Karpas-422 (cell line): ENCODE results near the gene OR2J2. TPM values are rescaled to one million over a fixed set of nuclear protein-coding genes. Genes with fewer than 3 reads are reported as not detected.
"Not testable (repeated sequence)": the region's sequence is repeated elsewhere in the genome, so short reads cannot be mapped to it uniquely, and the experiment has no call there.

Experiments
- DNase-seq: peaks from one replicate; pipeline ENCODE4 v3.0.0-alpha.2; 2015
- H2AFZ ChIP-seq: fragments of 200-600 bp; sonication (generic); 2 replicates; pipeline ENCODE4 v1.6.1; 2014; ENCODE audit warnings: antibody characterized with exemption, low read length, mixed read lengths
- H3K27ac ChIP-seq: fragments of 200-600 bp; sonication (generic); 2 replicates; pipeline ENCODE4 v1.5.1; 2014; ENCODE audit warnings: mild to moderate bottlenecking, low read length, moderate library complexity
- H3K27me3 ChIP-seq: fragments of 200-600 bp; sonication (generic); 2 replicates; pipeline ENCODE4 v1.6.1; 2014; ENCODE audit warnings: low read length, mixed read lengths
- H3K36me3 ChIP-seq: fragments of 200-600 bp; sonication (generic); 2 replicates; pipeline ENCODE4 v1.6.1; 2014; ENCODE audit warnings: low read length, mixed read lengths; ENCODE audit not compliant: insufficient read depth
- H3K4me1 ChIP-seq: fragments of 200-600 bp; sonication (generic); 2 replicates; pipeline ENCODE4 v1.6.1; 2014; ENCODE audit warnings: mild to moderate bottlenecking, low read length, mixed read lengths
- H3K4me2 ChIP-seq: fragments of 200-600 bp; sonication (generic); 2 replicates; pipeline ENCODE4 v1.6.1; 2014; ENCODE audit warnings: low read length, low read depth, mild to moderate bottlenecking; ENCODE audit not compliant: poor library complexity, severe bottlenecking
- H3K4me3 ChIP-seq: fragments of 200-600 bp; sonication (generic); 2 replicates; pipeline ENCODE4 v1.5.1; 2014; ENCODE audit warnings: mild to moderate bottlenecking, antibody characterized with exemption, low read length, mixed read lengths
- H3K79me2 ChIP-seq: fragments of 200-600 bp; sonication (generic); 2 replicates; pipeline ENCODE4 v1.6.1; 2014; ENCODE audit warnings: mild to moderate bottlenecking, low read length, mixed read lengths
- H3K9ac ChIP-seq: fragments of 200-600 bp; sonication (generic); 2 replicates; pipeline ENCODE4 v1.6.0; 2014; ENCODE audit warnings: low read length
- H3K9me2 ChIP-seq: fragments of 200-600 bp; sonication (generic), shearing (Covaris generic); replicated peaks from 2 replicates; pipeline ENCODE4 v1.6.0; 2014; ENCODE audit warnings: mild to moderate bottlenecking, low read length, moderate library complexity; ENCODE audit not compliant: insufficient read depth
- H3K9me3 ChIP-seq: fragments of 300-700, 200-600 bp; sonication (generic); 2 replicates; pipeline ENCODE4 v1.6.1; 2014; ENCODE audit warnings: low read length, mixed read lengths
- H4K20me1 ChIP-seq: fragments of 200-600 bp; sonication (generic); 2 replicates; pipeline ENCODE4 v1.6.1; 2014; ENCODE audit warnings: mild to moderate bottlenecking, antibody characterized with exemption, low read length, low read depth; ENCODE audit not compliant: insufficient read depth
- total RNA-seq: library from RNA; depleted of rRNA; stranded (reverse); fragments of >200 nt; shearing (Covaris generic); gene quantifications from 2 replicates; pipeline ENCODE4 v1.2.3, GENCODE V29; 2014; ENCODE audit warnings: low replicate concordance; rRNA removed

OR2J2 gene
- total RNA-seq, 1 experiment from 2014 or later = not detected

DNA sequence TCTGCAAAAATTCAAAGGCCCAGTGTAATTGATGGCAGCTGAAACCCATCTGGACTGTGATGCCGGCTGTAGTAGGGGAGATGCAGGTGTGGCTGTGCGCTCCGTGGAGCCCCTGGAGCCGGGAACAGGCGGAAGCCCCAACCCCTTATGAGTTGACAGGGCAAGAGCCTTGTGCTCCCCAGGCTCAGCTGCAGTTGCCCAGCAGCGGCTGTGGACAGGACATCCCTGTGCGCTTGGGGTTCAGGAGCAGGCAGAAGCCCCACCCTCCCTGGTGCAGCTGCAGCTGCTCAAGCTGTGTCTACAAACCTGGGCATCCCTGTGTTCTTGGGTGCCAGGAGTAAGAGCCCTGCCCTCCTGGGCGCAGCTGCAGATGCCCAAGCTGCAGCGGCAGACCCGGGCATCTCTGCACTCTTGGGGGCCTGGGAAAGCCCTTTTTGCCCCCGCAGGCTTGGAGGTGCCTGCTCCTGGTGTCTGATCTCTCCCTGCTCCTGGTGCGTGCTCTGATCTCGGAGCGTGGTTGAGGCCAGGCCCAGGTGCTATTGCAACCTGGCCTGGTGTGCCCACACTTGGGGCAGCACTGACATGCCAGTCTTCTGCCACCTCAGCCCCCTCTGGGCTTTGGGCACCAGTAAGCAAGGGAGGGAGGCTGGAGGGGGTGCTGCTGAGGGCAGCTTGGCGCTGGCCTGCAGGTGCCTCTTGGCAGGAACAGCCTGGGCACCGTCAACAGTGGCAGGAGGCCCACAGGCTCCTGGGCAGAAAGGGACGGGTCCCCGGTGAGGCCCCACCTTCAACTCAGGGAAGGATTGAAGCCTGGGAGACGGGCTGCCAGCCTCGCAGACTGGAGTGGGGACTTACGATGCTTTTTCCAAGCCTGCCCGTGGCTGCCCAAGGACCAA is 30.3 kb downstream of the OR2J2 start:
- Histone ChIP-seq H3K36me3 (no peaks in the 10 kb centered on the region), H3K79me2 (no peaks in the 10 kb centered on the region), H3K27ac (no peak overlapping the region), H3K27me3 (no peaks in the 10 kb centered on the region), H2AFZ (no peak overlapping the region), H3K4me3 (no peak overlapping the region), H4K20me1 (no peaks in the 10 kb centered on the region), H3K9me2 (no peaks in the 10 kb centered on the region), H3K4me1 (no peaks in the 10 kb centered on the region), H3K9ac (no peak overlapping the region), H3K4me2 (no peak overlapping the region), H3K9me3 (no peaks in the 10 kb centered on the region)
- DNase-seq = no peak

DNA sequence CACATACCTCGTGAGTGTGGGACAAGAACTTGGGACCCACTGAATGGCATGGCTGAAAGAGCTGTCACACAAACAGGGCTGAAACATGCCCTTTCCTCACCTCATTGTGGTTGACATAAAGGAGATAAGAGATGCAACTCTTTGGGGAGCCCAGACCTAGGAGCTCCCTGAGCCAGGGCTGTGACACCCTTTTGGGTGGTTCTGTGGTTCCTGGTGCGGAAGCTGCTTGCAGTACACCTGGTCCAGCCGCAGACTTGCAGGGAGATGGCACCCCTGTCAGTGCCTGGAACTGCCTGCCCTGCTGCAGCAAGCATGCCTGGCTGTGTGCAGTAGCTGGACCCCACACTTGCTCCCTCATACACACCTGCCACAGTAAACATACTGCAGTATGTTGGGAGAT is 31.3 kb downstream of the OR2J2 start:
- Histone ChIP-seq H3K36me3 (no peaks in the 10 kb centered on the region), H3K27me3 (no peaks in the 10 kb centered on the region), H3K9ac (no peak overlapping the region), H3K9me3 (no peaks in the 10 kb centered on the region), H3K4me1 (no peaks in the 10 kb centered on the region), H4K20me1 (no peaks in the 10 kb centered on the region), H3K4me3 (no peak overlapping the region), H2AFZ (no peak overlapping the region), H3K4me2 (no peak overlapping the region), H3K27ac (no peak overlapping the region), H3K79me2 (no peaks in the 10 kb centered on the region), H3K9me2 (no peaks in the 10 kb centered on the region)
- DNase-seq = no peak

DNA sequence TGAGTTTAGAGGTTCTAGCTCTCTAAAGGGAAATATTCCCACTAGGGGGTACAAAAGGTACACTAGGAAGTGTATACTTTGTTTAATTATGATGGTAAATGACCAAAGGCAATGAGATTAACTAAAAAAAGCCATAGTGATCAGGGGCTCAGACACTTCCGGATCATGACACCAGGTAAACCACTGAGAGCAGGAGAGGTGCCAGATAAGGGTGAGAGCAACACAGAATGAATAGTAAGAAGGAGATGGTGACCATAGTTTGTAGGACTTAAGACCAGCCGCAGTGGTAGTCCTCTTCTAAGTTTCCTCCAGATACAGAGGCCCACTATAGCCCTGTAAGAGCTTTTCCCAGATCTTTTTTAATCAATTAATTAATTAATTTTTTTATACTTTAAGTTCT is 40.8 kb downstream of the OR2J2 start:
- Histone ChIP-seq H3K9me2 (no peaks in the 10 kb centered on the region), H2AFZ (no peak overlapping the region), H3K36me3 (no peaks in the 10 kb centered on the region), H3K79me2 (no peaks in the 10 kb centered on the region), H4K20me1 (no peaks in the 10 kb centered on the region), H3K27ac (no peak overlapping the region), H3K4me1 (peaks cover 6% of the 10 kb centered on the region; the same call in 1 of the 2 replicates), H3K27me3 (no peaks in the 10 kb centered on the region), H3K4me3 (no peak overlapping the region), H3K4me2 (no peak overlapping the region), H3K9me3 (no peaks in the 10 kb centered on the region), H3K9ac (no peak overlapping the region)
- no peak for DNase-seq

DNA sequence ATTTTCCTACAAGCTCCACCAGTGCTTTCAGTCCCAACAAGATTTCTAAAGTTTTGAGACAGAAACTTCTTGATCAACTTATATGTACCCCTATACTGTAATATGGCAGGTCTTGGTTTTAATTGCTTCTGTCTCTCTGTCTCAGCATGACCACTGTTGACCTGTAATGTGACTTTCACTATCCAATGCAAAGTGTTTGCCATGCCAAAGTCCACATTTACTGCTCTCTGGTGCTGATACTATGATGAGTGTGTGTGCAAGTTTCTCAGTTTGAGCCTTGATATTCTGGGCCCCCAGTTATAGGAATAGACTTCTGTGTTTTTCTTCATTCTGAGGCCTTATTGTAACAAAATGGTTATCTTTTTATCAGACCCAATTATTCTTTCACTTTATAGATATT is 45.8 kb downstream of the OR2J2 start:
- Histone ChIP-seq H3K79me2 (no peaks in the 10 kb centered on the region), H3K36me3 (no peaks in the 10 kb centered on the region), H2AFZ (no peak overlapping the region), H3K4me3 (no peak overlapping the region), H3K9me2 (no peaks in the 10 kb centered on the region), H3K4me1 (peaks cover 6% of the 10 kb centered on the region; the same call in 1 of the 2 replicates), H3K27me3 (no peaks in the 10 kb centered on the region), H3K4me2 (no peak overlapping the region), H3K9ac (no peak overlapping the region), H3K27ac (no peak overlapping the region), H4K20me1 (no peaks in the 10 kb centered on the region), H3K9me3 (no peaks in the 10 kb centered on the region)
- no peak for DNase-seq

DNA sequence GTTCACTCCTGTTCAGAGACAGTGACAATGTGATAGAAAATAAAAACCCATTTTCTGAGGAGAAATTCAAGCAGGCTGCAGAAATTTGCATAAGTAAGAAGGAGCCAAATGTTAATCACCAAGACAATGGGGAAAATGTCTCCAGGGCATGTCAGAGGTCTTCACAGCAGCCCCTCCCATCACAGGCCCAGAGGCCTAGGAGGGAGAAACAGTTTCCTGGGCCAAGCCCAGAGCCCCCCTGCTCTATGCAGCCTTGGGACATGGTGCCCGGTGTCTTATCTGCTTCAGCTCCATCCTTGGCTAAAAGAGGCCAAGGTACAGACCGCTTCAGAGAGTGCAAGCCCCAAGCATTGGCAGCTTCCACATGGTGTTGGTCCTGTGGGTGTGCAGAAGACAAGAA is 46.5 kb downstream of the OR2J2 start:
- H4K20me1 ChIP-seq, DNase-seq, H3K36me3 ChIP-seq, H3K4me1 ChIP-seq, H3K27me3 ChIP-seq, H3K27ac ChIP-seq, H3K4me3 ChIP-seq, H3K9me2 ChIP-seq, H3K9ac ChIP-seq, H3K79me2 ChIP-seq, H2AFZ ChIP-seq, H3K9me3 ChIP-seq, H3K4me2 ChIP-seq: not testable (repeated sequence)

DNA sequence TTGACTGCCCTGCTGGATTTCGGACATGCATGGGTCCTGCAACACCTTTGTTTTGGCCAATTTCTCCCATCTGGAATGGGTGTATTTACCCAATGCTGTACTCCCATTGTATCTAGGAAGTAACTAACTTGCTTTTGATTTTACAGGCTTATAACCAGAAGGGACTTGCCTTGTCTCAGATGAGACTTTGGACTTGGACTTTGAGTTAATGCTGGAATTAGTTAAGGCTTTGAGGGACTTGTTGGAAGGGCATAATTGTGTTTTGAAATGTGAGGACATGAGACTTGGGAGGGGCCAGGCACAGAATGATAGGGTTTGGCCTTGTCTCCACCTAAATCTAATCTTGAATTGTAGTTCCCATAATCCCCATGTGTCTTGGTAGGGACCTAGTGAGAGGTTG is 47.3 kb downstream of the OR2J2 start:
- not testable (repeated sequence) for H3K4me3 ChIP-seq, H3K4me1 ChIP-seq, H3K9ac ChIP-seq, H3K79me2 ChIP-seq, H3K9me2 ChIP-seq, H3K27ac ChIP-seq, H3K9me3 ChIP-seq, DNase-seq, H2AFZ ChIP-seq, H3K4me2 ChIP-seq, H3K36me3 ChIP-seq, H4K20me1 ChIP-seq, H3K27me3 ChIP-seq

Other genes with a start within 250 kb of the OR2J2 start
- 84.3 and 87.8 TPM in 2 replicates for gene TRIM27, start 246.9 kb upstream of the OR2J2 start, total RNA-seq
- not detected in 2 replicates for gene ZNF311, start 165.6 kb upstream of the OR2J2 start, total RNA-seq
- not detected in 2 replicates for gene OR2W1, start 125.7 kb upstream of the OR2J2 start, total RNA-seq
- gene OR2B3, start 83.6 kb upstream of the OR2J2 start, total RNA-seq = not detected in 2 replicates
- not detected in 2 replicates for gene OR2J1, start 71.4 kb upstream of the OR2J2 start, total RNA-seq
- gene OR2J3, start 62.8 kb upstream of the OR2J2 start, total RNA-seq = not detected in 2 replicates
- gene OR14J1, start 130.8 kb downstream of the OR2J2 start, total RNA-seq = not detected in 2 replicates
- not detected in 2 replicates for gene OR5V1, start 198.0 kb downstream of the OR2J2 start, total RNA-seq
- not detected in 2 replicates for gene OR12D3, start 204.4 kb downstream of the OR2J2 start, total RNA-seq
- not detected in 2 replicates for gene OR12D2, start 224.7 kb downstream of the OR2J2 start, total RNA-seq
- gene OR12D1, start 244.0 kb downstream of the OR2J2 start, total RNA-seq = not detected in 2 replicates